Astrocyte of the hippocampus (primary cell): ENCODE data around the gene WIPF1.
A peak's percentile ranks its signal among the peaks of the same experiment; 100 is the strongest.
"Not testable (repeated sequence)": the region's sequence is repeated elsewhere in the genome, so short reads cannot be mapped to it uniquely, and the experiment has no call there.

Source experiments
- DNase-seq: peaks from one replicate; pipeline ENCODE4 v3.0.0; 2011; ENCODE audit warnings: low read depth, low spot score

WIPF1 gene

GRCh38 chr2:174572556-174572955, 25.0 kb downstream of the WIPF1 start:
- no peak for DNase-seq

GRCh38 chr2:174571669-174572323, 25.8 kb downstream of the WIPF1 start:
- no peak for DNase-seq

- no peak for DNase-seq
These were observed 27.2 kb downstream of the WIPF1 start for GRCh38 chr2:174570318-174570958.

DNA sequence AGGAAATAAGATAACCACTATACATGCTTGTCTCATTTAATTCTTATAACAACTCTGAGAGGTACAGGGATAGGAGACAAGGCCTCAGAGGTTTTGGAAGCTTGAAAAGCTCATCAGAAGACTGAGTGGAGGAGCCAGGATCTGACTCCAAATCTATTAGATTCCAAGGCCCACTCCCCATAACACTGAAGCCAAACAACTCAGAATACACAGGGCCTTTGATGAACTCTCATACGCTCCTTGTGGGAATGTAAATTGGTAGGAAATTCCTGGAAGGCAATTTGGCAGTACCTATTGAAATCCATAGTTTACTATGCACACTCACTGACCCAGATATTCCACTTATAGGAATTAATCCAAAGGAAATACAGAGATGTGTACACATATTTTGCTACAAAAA, 27.9 kb downstream of the WIPF1 start:
- DNase-seq: no peak

- no peak for DNase-seq
These were observed 29.2 kb downstream of the WIPF1 start for GRCh38 chr2:174568425-174568824.

GRCh38 chr2:174566871-174567270, 30.7 kb downstream of the WIPF1 start:
- DNase-seq: no peak

- no peak for DNase-seq
These were observed 33.9 kb downstream of the WIPF1 start for GRCh38 chr2:174563530-174564282.

DNA sequence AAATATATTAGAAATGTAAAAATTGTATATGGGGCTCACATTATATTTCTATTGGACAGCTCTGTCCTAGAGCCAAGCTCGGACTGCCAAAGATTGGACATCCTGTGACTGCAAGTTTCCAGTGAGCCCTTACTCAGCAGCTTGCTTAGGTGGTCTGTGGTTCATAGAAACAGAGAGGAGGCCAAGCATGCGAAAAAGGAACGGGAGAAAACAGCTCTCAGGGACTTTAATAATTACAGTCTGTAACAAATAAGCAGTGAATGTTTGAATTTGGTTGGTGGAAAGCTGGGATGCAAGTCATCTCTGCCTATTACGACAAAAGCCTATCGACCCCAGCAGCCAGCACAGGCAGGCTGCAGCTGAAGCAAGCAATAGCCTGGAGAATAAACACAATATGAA, 35.6 kb downstream of the WIPF1 start:
- DNase-seq: peak; percentile 39

DNA sequence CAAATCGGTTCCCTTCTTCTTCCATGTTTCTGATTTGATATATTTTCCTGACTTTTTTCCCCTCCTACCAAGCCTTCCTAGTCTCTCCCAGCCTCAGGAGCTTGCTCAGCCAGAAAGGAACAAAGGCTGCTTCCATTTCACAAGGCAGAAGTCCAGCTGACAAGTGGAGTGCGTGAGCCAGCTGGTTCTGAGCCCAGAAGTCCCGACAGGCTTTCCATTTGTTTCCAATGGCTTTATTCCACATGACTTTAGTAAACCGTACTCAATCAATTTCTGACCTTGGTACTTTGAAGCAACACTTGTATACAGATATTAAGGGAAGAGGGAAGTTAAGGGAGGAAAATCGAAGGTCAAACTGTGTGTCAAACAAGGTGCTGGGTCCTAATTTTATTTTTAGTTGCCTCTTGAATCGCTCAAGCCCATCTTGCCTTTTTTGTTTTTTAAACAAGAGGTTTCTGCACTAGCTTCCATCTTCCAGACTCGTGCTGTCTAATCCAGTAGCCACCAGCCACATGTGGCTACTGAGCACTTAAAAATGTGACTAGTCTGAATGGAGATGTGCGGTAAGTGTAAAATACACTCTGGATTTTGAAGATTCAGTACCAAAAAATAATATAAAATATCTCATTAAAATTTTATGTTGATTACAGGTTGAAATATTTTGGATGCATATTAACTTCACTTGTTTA, 36.2 kb downstream of the WIPF1 start:
- DNase-seq: peak; percentile 89

GRCh38 chr2:174560737-174561136, 36.9 kb downstream of the WIPF1 start:
- no peak for DNase-seq

GRCh38 chr2:174555998-174556397, 41.6 kb downstream of the WIPF1 start:
- DNase-seq: no peak

DNA sequence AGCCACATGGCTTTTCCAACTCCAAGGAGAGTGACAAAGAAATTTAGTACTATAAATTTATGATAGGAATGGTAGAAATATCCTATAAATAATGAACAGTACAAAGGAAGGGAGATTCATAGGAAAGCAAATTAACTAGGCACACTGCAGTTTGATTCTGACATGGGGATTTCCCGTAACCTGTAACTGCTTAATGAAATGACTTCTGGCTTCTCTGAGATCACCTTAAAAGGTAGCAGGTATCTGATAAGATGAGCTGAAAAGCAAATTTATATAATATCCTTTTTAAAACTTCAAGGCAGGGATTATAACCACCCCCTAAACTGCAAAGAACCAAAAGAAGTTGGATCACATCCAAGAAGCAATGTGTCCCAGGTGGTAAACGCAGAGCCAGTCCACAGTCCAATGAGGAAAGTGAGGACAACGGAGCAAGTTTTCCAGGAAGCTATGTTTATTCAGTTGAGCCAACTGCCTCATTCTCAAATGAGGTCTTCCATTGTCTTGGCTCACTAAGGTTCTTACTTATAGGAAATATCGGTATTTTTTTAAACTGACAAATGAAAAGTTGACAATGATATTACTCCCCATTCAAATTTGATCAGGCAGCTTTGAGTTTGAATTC, 43.0 kb downstream of the WIPF1 start:
- no peak for DNase-seq

- DNase-seq: no peak
These were observed 43.7 kb downstream of the WIPF1 start for GRCh38 chr2:174553811-174554493.

DNA sequence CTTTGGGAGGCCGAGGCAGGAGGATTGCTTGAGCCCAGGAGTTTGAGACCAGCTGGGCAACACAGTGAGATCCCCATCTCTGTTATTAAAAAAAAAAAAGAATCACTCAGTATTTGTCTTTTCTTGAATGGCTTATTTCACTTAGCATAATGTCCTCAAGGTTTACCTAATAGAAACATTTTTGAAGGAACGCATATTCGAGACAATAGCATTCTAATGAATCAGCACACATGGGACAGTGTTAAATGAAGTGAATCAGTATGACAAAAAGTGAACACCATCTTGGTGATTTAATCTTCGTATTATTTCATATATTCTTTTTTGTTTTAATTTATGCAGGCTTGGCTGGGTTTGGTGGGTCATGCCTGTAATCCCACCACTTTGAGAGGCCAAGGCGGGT, 44.7 kb downstream of the WIPF1 start:
- no peak for DNase-seq

- no peak for DNase-seq
These were observed 45.9 kb downstream of the WIPF1 start for GRCh38 chr2:174551697-174552096.

DNA sequence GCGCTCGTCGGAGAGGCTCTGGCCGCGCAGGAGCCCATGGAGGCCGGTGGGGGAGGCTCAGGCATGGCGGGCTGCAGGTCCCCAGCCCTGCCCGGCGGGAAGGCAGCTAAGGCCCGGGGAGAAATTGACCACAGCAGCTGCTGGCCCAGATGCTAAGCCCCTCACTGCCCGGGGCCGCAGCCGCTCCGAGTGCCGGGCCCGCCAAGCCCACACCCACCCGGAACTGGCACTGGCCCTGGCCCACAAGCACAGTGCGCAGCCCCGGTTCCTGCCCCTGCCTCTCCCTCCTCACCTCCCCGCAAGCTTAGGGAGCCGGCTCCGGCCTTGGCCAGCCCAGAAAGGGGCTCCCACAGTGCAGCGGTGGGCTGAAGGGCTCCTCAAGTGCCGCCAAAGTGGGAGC, 49.0 kb downstream of the WIPF1 start:
- DNase-seq: not testable (repeated sequence)

GRCh38 chr2:174548021-174548420, 49.6 kb downstream of the WIPF1 start:
- DNase-seq: not testable (repeated sequence)

- DNase-seq: no peak
These were observed 50.8 kb downstream of the WIPF1 start for GRCh38 chr2:174546519-174547506.

DNA sequence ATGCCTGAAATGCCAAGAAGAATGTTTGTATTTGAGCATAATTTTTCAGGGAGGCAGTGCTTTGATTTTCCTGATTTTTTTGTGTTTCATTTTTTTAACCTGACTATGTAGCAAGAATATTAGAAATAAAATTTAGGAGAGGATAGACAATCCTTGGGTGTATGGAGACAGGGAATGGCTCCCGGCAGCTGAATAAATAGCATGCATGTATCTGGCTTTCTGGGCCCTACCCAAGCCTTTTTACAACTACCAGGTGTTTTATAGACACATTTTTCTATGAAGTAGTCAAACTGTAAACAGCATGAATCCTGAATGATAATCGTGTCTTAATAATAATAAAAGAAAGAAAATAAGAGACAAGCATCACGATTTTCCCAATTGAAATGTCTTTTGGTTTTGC, 52.4 kb downstream of the WIPF1 start:
- DNase-seq: no peak

DNA sequence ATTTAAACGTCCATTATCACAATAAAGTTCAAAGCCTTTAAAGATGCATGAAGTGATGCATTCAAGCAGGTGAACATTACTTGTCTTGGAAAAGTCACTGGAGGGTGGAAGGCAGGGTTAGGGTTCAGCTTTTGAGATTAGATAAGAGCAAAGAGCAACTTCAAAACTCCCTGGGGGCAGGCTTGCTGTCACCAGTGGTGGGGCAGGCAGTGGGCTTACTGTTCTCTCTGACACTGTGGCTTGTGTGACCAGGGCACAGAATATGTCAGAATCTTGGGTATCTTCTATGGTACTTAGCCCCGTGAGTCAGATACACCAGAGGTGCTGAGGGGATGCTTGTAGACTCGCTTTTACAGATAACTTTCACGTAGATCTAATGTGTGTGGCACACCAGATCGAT, 52.8 kb downstream of the WIPF1 start:
- no peak for DNase-seq
